ENCODE results near the gene CHD9NB.
A peak's percentile ranks its signal among the peaks of the same experiment; 100 is the strongest.
"Not testable (repeated sequence)": the region's sequence is repeated elsewhere in the genome, so short reads cannot be mapped to it uniquely, and the experiment has no call there.

CHD9NB gene

DNA sequence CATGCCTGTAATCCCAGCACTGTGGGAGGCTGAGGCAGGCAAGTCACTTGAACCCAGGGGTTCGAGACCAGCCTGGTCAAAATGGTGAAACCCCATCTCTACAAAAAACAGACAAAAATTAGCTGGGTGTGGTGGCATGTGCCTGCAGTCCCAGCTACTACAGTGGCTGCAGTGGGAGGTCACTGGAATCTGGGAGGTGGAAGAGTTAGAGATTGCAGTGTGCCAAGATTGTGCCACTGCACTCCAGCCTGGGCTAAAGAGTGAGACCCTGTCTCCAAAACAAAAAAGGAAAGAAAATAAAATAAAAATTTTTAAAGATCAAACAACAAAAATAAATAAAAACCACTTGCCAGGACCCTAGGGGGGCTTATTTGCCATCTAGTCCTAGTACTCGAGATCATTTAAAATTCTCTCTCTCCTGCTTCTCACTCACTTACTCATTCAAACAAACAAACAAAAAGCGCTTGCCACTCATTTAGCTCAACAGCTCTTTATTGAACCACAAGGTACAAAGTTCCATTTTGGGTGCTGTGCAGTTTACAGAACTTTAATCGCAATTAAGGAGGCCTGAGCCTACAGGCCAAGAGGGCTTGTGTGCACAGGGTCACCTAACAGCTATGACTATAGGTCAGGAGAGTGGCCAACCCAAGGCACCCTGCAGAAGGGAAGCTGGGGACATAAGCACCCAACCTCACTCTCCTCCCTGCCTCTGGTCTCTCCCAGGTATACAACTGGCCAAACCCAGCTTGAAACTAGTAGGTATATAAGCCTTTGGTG, 4.4 kb downstream of the CHD9NB start:
- Mint-ChIP-seq H3K27ac (peak overlapping the region in 2 of 3 experiments; percentile 21 to 43), H3K9me3 (peaks cover 7% of the 10 kb centered on the region), H3K27me3 (ENCODE audit: low read depth) (peaks cover 30% of the 10 kb centered on the region), H3K4me1 (peaks cover 25% of the 10 kb centered on the region), H3K4me3 (no peak overlapping the region), H3K36me3 (ENCODE audit: low read depth) (no peaks in the 10 kb centered on the region)
- TF ChIP-seq, protein P1, sequence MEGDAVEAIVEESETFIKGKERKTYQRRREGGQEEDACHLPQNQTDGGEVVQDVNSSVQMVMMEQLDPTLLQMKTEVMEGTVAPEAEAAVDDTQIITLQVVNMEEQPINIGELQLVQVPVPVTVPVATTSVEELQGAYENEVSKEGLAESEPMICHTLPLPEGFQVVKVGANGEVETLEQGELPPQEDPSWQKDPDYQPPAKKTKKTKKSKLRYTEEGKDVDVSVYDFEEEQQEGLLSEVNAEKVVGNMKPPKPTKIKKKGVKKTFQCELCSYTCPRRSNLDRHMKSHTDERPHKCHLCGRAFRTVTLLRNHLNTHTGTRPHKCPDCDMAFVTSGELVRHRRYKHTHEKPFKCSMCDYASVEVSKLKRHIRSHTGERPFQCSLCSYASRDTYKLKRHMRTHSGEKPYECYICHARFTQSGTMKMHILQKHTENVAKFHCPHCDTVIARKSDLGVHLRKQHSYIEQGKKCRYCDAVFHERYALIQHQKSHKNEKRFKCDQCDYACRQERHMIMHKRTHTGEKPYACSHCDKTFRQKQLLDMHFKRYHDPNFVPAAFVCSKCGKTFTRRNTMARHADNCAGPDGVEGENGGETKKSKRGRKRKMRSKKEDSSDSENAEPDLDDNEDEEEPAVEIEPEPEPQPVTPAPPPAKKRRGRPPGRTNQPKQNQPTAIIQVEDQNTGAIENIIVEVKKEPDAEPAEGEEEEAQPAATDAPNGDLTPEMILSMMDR (IDR thresholded peaks at IDR 0.05; ENCODE audit: unreplicated experiment in 3 of 3) = no peak

DNA sequence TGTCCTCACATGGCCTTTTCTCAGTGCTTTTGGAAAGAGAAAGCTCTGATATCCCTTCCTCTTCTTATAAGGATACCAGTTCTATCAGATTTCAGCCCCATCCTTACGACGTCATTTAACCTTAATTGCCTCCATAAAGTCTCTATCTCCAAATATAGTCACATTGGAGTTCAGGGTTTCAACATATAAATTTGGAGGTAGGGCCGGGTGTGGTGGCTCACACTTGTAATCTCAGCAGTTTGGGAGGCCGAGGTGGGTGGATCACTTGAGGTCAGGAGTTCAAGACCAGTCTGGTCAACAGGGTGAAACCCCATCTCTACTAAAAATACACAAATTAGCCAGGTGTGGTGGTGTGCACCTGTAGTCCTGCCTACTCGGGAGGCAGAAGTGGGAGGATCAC, 5.2 kb downstream of the CHD9NB start:
- not testable (repeated sequence) for H3K4me3 Mint-ChIP-seq; H3K27ac Mint-ChIP-seq; H3K9me3 Mint-ChIP-seq; H3K36me3 Mint-ChIP-seq (ENCODE audit: low read depth)
- Mint-ChIP-seq H3K4me1 (peaks cover 33% of the 10 kb centered on the region), H3K27me3 (ENCODE audit: low read depth) (peaks cover 33% of the 10 kb centered on the region)

DNA sequence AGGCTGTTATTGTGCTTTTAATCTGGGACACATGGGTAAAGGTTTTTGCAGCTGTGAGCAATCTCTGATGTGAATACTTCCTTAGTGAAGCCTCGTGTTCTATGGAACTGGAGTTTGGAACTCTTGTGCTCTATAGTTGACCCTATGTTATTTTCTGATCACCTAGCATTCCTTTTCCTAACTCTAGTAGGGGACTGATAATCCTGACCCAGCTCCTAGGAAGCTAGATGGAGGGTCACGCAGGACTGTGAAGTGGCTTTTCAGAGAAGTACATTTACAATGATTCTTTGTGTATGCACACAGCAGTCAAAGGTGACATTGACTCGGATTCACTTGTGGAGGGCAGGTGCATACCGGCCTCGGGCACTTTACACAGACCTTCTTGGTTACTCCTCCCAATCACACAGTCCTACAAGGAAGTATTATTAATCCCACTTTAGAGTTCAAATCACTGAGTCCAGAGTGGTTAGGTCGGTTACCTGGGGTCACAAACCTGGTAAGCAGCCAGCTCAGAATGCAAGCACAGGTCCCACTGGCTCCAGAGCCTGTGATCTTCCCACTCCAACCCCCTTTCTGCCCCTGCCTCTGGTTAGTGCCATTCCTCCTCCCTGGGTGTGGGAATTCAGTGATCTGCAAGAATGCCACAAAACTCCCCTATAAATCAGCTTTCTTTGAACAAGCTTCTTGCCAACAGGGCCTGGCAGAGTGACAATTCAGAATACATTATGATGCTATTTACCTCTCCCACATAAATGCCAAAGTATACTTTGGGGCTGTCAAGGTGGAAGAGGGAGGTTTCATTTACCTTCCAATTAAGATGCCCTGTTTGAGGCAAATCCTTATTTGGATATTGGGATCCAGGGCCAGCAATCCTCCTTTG, 7.1 kb downstream of the CHD9NB start:
- H3K36me3 Mint-ChIP-seq (ENCODE audit: low read depth) = no peaks in the 10 kb centered on the region
- H3K4me3 Mint-ChIP-seq = peak overlapping the region in 1 of 3 experiments; percentile 49
- H3K27me3 Mint-ChIP-seq (ENCODE audit: low read depth) = peaks cover 33% of the 10 kb centered on the region
- peaks cover 7% of the 10 kb centered on the region for H3K9me3 Mint-ChIP-seq
- H3K27ac Mint-ChIP-seq = peak overlapping the region; percentile 89 to 100 (median 97)
- H3K4me1 Mint-ChIP-seq = peaks cover 50% of the 10 kb centered on the region
- TF ChIP-seq, protein P1 (IDR thresholded peaks at IDR 0.05; ENCODE audit: unreplicated experiment in 3 of 3) = no peak

DNA sequence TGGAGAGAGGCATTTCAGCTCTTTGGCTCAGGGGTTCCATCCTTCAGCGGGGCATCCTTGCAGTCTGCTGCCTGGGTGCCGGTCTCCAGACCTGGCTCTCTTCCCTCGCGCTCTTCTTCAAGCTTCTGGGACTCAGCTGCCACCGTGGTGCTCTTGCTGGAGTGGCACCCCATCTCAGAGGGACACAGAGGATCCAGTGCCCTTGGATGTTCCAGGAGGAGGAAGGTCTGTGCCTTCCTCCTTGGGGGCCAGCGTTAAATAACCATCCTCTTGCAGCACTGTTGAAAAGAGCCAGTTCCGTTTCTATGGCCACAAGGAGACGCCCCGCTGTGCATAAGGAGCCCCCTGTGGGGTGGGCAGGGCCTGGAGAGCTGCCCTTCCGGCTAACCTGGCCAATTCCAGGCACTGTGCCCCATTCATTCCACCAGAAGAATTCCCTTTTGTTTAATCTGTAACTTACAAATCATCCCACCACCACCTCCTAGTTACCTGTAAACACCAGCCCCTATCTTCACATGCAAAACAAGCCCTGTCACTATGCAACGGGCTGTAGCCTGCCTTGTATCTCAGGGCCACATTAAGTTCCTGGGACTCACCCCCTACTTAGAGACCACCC, 8.6 kb downstream of the CHD9NB start:
- Mint-ChIP-seq H3K4me1 (peaks cover 54% of the 10 kb centered on the region), H3K4me3 (peak overlapping the region; percentile 65 to 83 (median 79)), H3K36me3 (ENCODE audit: low read depth) (no peaks in the 10 kb centered on the region), H3K9me3 (peaks cover 7% of the 10 kb centered on the region), H3K27ac (peak overlapping the region; percentile 89 to 100 (median 97)), H3K27me3 (ENCODE audit: low read depth) (peaks cover 33% of the 10 kb centered on the region)
- TF ChIP-seq, protein P1 (IDR thresholded peaks at IDR 0.05; ENCODE audit: unreplicated experiment in 3 of 3) = no peak

DNA sequence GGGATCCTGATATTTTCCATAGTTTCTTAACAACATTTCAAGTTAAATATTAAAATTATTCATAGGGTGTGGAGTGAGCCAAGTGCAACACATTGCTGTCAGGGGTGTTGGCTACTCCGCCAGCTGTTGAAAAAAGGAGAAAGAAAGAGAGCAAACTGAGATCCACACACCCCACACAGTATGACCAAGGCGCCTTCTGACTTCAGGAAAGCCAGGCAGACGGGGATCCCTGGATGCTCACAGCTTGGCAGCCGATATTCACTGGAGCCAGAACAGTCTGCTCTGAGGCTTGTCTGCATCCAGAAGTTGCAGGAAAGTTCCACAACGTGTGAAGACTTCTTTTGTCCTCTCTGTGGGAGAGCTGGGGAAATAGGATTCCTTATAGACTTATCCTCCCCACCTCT, 9.3 kb downstream of the CHD9NB start:
- peak overlapping the region; percentile 89 to 100 (median 97) for H3K27ac Mint-ChIP-seq
- no peaks in the 10 kb centered on the region for H3K36me3 Mint-ChIP-seq (ENCODE audit: low read depth)
- peaks cover 58% of the 10 kb centered on the region for H3K4me1 Mint-ChIP-seq
- peaks cover 30% of the 10 kb centered on the region for H3K27me3 Mint-ChIP-seq (ENCODE audit: low read depth)
- peak overlapping the region; percentile 65 to 83 (median 79) for H3K4me3 Mint-ChIP-seq
- TF ChIP-seq, protein P1 (IDR thresholded peaks at IDR 0.05; ENCODE audit: unreplicated experiment in 3 of 3) = no peak
- H3K9me3 Mint-ChIP-seq = peaks cover 4% of the 10 kb centered on the region

DNA sequence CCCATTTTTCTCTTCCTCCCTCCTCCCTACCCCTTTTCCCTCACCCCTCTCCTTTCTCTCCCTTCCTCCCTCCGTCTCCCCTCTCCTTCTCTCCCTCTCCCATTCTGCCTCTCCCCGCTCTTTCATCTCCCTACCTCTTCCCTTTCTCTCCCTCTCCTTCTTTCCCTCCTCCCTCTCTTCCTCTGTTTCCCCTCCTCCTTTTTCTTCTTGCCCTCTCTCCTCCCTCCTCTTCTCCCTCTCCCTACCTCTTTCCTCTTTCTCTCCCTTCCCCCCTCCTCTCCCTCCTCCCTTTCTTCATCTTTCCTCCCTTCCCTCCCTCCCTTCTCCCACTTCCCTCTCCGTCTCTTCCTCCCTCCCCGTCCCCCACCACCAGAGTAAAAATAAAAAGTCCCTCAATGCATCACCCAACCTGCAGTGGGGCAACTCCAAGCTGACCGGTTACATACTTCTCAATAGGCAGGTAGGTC, 10.4 kb downstream of the CHD9NB start:
- peaks cover 26% of the 10 kb centered on the region for H3K27me3 Mint-ChIP-seq (ENCODE audit: low read depth)
- peak overlapping the region; percentile 89 to 100 (median 97) for H3K27ac Mint-ChIP-seq
- H3K36me3 Mint-ChIP-seq (ENCODE audit: low read depth) = no peaks in the 10 kb centered on the region
- peaks cover 3% of the 10 kb centered on the region for H3K9me3 Mint-ChIP-seq
- H3K4me3 Mint-ChIP-seq = peak overlapping the region; percentile 65 to 83 (median 79)
- TF ChIP-seq, protein P1 (IDR thresholded peaks at IDR 0.05; ENCODE audit: unreplicated experiment in 3 of 3) = no peak
- H3K4me1 Mint-ChIP-seq = peaks cover 66% of the 10 kb centered on the region
